H1 (cell line): ENCODE measurements around the gene CDC42EP1. TPM values are rescaled to one million over a fixed set of nuclear protein-coding genes. Genes with fewer than 3 reads are reported as not detected.

ENCODE experiments used
- ATF2 ChIP-seq: IDR thresholded peaks from 2 replicates; pipeline ENCODE4 v1.6.1; 2012; ENCODE audit warnings: low read length, inconsistent platforms
- CHD2 ChIP-seq: IDR thresholded peaks from 2 replicates; pipeline ENCODE4 v1.6.1; 2012; ENCODE audit warnings: low read length, improper control_type of control experiment
- E2F6 ChIP-seq: IDR thresholded peaks from 2 replicates; pipeline ENCODE4 v1.6.1; 2012; ENCODE audit warnings: inconsistent platforms
- EGR1 ChIP-seq: IDR thresholded peaks from 2 replicates; pipeline ENCODE4 v1.6.1; 2011; ENCODE audit warnings: low read depth, low read length, borderline replicate concordance
- SRF ChIP-seq: IDR thresholded peaks from 2 replicates; pipeline ENCODE4 v1.6.1; 2011; ENCODE audit warnings: mild to moderate bottlenecking, low read depth, low read length, moderate library complexity
- TBP ChIP-seq: IDR thresholded peaks from 2 replicates; pipeline ENCODE4 v1.6.1; 2011; ENCODE audit warnings: low read depth, low read length, improper control_type of control experiment
- polyA plus RNA-seq, 7 experiments: library from polyadenylated mRNA; depleted of rRNA in 3 of 7; stranded (reverse) in 5 of 7; unstranded in 2 of 7; fragments of >200 nt in 5 of 7; fragments of 200-250 nt in 2 of 7; gene quantifications; 1 replicate in 5 of 7; 2 replicates in 1 of 7; 4 replicates in 1 of 7; pipeline versions ENCODE4 v1.2.1 to v1.2.3, GENCODE V29; 2011 to 2013; ENCODE audit warnings: missing spikeins in 2 of 7, mixed read lengths in 2 of 7
- total RNA-seq: library from RNA; stranded (reverse); fragmentation: NEBNext Ultra II Directional; extraction: Animal tissue kit (Norgen Biotek cat#: 25700); gene quantifications from 2 replicates; pipeline ENCODE4 v1.2.1, GENCODE V29; 2021

CDC42EP1 gene
- total and polyA plus RNA-seq, 2 of the 8 experiments (the other 6 are each of a cell fraction or from before 2014, with no cell fraction given), result 8.3 to 11.2 TPM

- no peak for TF ChIP-seq ATF2
- no peak for TF ChIP-seq TBP
- no peak for TF ChIP-seq SRF
- TF ChIP-seq EGR1, result no peak
- no peak for TF ChIP-seq CHD2
- TF ChIP-seq E2F6, result no peak
These were observed 17.3 kb upstream of the CDC42EP1 start (continued) for GRCh38 chr22:37542959-37543358.
